ENCODE data around the gene PDK4. TPM values are rescaled to one million over a fixed set of nuclear protein-coding genes. Genes with fewer than 3 reads are reported as not detected.
"Not testable (repeated sequence)": the region's sequence is repeated elsewhere in the genome, so short reads cannot be mapped to it uniquely, and the experiment has no call there.

PDK4 gene
- total RNA-seq, 1 donor from 2014 or later = not detected

DNA sequence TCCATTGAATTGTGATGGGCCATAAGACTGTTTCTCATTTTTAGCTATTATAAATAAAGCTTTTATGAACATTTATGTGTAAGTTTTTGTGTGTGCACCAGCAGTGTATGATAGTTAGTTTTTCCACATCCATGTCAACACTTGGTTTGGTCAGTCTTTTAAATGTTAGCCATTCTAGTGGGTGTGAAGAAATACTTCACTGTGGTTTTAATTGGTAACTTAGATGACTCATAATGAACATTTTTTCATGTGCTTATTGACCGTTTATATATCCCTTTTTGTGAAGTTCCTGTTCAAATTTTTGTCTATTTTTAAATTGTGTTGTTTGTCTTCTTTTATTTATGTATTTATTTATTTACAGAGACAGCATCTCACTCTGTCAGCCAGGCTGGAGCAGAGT lies 23.6 kb upstream of the PDK4 start:
- H3K36me3 Mint-ChIP-seq (ENCODE audit: low read depth) = no peaks in the 10 kb centered on the region
- H3K27ac Mint-ChIP-seq = no peak overlapping the region
- DNase-seq (ENCODE audit: low spot score) = no peak
- peaks cover under 1% of the 10 kb centered on the region for H3K27me3 Mint-ChIP-seq (ENCODE audit: low read depth)
- intact Hi-C loops (cut with micrococcal nuclease) = no loop called here
- no peaks in the 10 kb centered on the region for H3K4me1 Mint-ChIP-seq (ENCODE audit: low read depth)
- H3K4me3 Mint-ChIP-seq (ENCODE audit: low read depth) = no peak overlapping the region
- no peaks in the 10 kb centered on the region for H3K9me3 Mint-ChIP-seq

DNA sequence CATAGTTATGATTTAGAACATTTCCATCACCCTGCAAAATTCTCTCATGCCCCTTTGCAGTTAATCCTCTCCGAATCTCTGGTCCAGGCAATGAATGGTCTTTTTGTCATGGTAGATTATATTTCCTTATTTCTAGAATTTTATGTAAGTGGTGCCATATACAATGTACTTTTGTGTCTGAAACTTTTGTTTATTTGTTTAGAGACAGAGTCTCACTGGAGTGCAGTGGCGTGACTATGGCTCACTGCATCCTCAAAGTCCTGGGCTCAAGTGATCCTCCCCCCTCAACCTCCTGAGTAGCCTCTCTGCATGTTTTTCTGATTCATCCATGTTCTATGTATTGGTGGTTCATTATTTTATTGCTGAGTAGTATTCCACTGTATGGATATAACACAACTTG lies 23.2 kb upstream of the PDK4 start:
- DNase-seq (ENCODE audit: low spot score) = no peak
- no peaks in the 10 kb centered on the region for H3K36me3 Mint-ChIP-seq (ENCODE audit: low read depth)
- H3K9me3 Mint-ChIP-seq = no peaks in the 10 kb centered on the region
- intact Hi-C loops (cut with micrococcal nuclease) = no loop called here
- no peaks in the 10 kb centered on the region for H3K4me1 Mint-ChIP-seq (ENCODE audit: low read depth)
- no peak overlapping the region for H3K4me3 Mint-ChIP-seq (ENCODE audit: low read depth)
- no peaks in the 10 kb centered on the region for H3K27me3 Mint-ChIP-seq (ENCODE audit: low read depth)
- H3K27ac Mint-ChIP-seq = no peak overlapping the region

DNA sequence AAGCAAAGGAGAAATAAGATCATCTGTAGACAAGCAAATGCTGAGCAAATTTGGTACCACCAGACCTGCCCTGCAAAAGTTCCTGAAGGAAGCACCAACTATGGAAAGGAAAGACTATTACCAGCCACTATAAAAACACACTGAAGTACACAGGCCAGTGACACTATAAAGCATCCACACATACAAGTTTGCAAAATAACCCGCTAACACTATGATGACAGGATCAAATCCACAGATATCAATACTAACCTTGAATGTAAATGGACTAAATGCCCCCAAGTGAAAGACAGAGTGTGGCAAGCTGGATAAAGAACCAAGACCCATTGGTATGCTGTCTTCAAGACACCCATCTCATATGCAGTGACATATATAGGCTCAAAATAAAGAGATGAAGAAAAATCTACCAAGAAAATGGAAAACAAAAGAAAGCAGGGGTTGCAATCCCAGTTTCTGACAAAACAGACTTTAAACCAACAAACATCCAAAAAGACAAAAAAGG lies 18.2 kb upstream of the PDK4 start:
- DNase-seq (ENCODE audit: low spot score) = no peak
- intact Hi-C loops (cut with micrococcal nuclease) = no loop called here
- H3K36me3 Mint-ChIP-seq (ENCODE audit: low read depth) = no peaks in the 10 kb centered on the region
- H3K9me3 Mint-ChIP-seq = no peaks in the 10 kb centered on the region
- no peaks in the 10 kb centered on the region for H3K4me1 Mint-ChIP-seq (ENCODE audit: low read depth)
- H3K4me3 Mint-ChIP-seq (ENCODE audit: low read depth) = no peak overlapping the region
- no peak overlapping the region for H3K27ac Mint-ChIP-seq
- peaks cover 3% of the 10 kb centered on the region for H3K27me3 Mint-ChIP-seq (ENCODE audit: low read depth)

DNA sequence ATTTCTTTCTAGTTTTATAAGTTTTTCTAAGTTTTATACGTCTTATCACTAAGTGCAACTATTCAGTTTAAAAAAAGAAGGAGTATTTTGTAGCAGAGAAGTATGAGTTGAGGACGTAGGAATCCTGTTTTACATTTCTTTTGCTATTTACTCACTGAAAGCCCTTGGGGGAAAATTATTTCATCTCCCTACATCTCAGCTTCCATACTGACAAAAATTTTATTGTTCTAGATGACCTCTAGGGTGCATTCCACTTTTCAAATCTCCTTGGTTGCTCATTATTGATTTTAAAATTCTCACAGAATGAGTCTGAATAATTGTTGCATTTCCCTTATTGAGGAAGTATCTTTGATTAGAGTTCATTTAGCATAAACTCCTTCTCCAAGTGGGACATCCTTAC lies 14.9 kb upstream of the PDK4 start:
- H3K4me3 Mint-ChIP-seq (ENCODE audit: low read depth) = no peak overlapping the region
- no peak for DNase-seq (ENCODE audit: low spot score)
- intact Hi-C loops (cut with micrococcal nuclease) = no loop called here
- H3K4me1 Mint-ChIP-seq (ENCODE audit: low read depth) = peaks cover 3% of the 10 kb centered on the region
- peaks cover 3% of the 10 kb centered on the region for H3K27me3 Mint-ChIP-seq (ENCODE audit: low read depth)
- H3K9me3 Mint-ChIP-seq = no peaks in the 10 kb centered on the region
- no peak overlapping the region for H3K27ac Mint-ChIP-seq
- H3K36me3 Mint-ChIP-seq (ENCODE audit: low read depth) = no peaks in the 10 kb centered on the region

DNA sequence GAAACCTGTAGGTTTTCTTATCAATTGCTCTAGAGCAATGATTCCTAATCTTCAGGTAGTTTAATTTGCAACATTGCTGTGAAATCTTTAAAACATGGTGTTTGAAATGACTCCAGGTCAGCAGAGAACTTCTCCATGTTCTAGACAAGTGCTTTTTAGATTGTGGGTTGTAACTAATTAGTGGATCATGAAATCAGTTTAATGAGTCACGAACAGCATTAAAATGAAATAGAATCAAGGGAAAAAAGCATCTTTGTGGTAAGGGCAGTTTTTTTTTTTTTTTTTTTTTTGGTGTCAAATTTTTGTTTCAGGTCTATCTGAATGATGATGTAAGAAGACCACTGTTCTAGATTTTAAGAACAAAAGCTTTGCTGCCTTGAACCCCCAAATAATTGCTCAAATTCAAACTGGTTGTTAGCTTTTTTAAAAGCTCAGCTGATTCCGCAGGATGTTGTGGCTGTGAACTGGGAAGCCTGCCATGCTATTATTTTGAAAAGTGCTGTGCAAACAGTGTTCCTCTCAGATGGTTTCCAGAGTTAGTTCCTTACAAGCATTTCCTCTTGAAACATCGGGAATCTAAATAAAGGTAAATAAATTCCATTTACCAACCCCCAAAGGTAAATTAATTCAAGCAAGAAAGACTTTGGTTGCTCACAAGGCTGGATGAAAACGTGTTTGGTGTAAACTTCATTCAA lies 13.1 kb upstream of the PDK4 start:
- peaks cover 3% of the 10 kb centered on the region for H3K4me1 Mint-ChIP-seq (ENCODE audit: low read depth)
- H3K27ac Mint-ChIP-seq = no peak overlapping the region
- DNase-seq (ENCODE audit: low spot score) = no peak
- intact Hi-C loops (cut with micrococcal nuclease) = no loop called here
- peaks cover 3% of the 10 kb centered on the region for H3K27me3 Mint-ChIP-seq (ENCODE audit: low read depth)
- H3K36me3 Mint-ChIP-seq (ENCODE audit: low read depth) = no peaks in the 10 kb centered on the region
- no peaks in the 10 kb centered on the region for H3K9me3 Mint-ChIP-seq
- no peak overlapping the region for H3K4me3 Mint-ChIP-seq (ENCODE audit: low read depth)

DNA sequence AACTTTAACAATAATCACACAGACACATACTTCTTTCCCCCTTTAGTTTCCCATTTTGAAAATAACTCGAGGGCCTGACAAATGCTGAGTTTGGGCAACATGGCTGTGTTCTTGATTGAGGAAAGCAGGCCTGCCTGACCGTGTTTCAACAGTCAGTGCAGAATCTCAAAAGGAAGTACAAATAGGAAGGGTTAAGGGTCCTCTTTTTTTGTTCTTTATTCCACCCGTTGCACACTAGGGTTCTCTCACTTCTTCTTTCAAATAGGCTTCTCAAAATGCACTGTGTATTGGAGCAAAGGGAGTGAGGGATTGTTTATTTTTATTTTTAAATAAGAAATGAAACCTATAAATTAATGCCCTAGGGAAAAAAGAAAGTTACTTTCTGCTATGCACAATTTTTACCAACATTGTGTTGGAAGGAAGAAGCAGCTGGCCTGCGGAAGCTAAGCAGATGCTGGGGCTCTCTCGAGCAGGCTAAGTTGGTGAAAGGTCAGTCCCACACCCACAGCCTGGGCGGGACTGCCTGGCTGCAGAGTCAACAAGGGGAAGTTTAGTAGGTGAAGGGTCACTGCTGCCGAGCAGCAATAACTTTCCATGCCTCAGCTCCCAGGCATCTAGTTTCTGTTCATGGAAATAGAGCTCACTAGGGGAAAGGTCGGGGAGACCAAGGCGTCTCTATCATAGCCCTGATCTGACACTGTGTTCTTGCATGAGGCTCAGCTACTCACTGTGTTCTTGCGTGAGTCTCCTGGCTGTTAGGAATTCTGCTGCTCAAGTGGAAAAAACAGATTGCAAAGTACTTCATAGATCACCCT lies 12.2 kb upstream of the PDK4 start:
- intact Hi-C loops (cut with micrococcal nuclease) = no loop called here
- Mint-ChIP-seq H3K4me3 (ENCODE audit: low read depth) (no peak overlapping the region), H3K36me3 (ENCODE audit: low read depth) (no peaks in the 10 kb centered on the region), H3K4me1 (ENCODE audit: low read depth) (peaks cover 3% of the 10 kb centered on the region), H3K27me3 (ENCODE audit: low read depth) (peaks cover 3% of the 10 kb centered on the region), H3K9me3 (no peaks in the 10 kb centered on the region), H3K27ac (no peak overlapping the region)
- DNase-seq (ENCODE audit: low spot score) = no peak

DNA sequence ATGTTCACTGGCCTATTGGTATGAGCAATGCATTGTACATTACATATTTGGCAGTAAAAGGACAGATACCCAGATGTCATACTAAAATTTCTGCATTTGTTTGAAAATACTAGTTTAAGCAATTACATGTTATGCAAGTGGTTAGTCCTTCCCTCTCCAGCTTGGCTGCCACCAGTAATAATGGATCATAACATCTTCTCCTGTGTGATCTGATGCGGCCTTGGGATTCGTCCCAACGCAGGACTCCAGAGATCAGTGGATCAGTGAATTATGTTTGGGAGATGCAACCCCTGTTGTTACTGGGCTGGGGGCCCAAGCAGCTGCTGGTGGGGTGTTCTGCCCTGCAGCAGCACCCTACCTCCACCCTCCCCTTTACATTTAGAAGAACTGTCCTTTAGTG lies 11.2 kb upstream of the PDK4 start:
- Mint-ChIP-seq H3K27ac (no peak overlapping the region), H3K9me3 (no peaks in the 10 kb centered on the region), H3K27me3 (ENCODE audit: low read depth) (peaks cover 3% of the 10 kb centered on the region), H3K36me3 (ENCODE audit: low read depth) (no peaks in the 10 kb centered on the region), H3K4me1 (ENCODE audit: low read depth) (peaks cover 3% of the 10 kb centered on the region), H3K4me3 (ENCODE audit: low read depth) (no peak overlapping the region)
- intact Hi-C loops (cut with micrococcal nuclease) = no loop called here
- no peak for DNase-seq (ENCODE audit: low spot score)

- no peak overlapping the region for H3K4me3 Mint-ChIP-seq (ENCODE audit: low read depth)
- intact Hi-C loops (cut with micrococcal nuclease) = no loop called here
- no peaks in the 10 kb centered on the region for H3K36me3 Mint-ChIP-seq (ENCODE audit: low read depth)
- H3K27me3 Mint-ChIP-seq (ENCODE audit: low read depth) = peaks cover 2% of the 10 kb centered on the region
- DNase-seq (ENCODE audit: low spot score) = no peak
- no peaks in the 10 kb centered on the region for H3K9me3 Mint-ChIP-seq
- peaks cover 3% of the 10 kb centered on the region for H3K4me1 Mint-ChIP-seq (ENCODE audit: low read depth)
- no peak overlapping the region for H3K27ac Mint-ChIP-seq
Measured at GRCh38 chr7:95605275-95605674, 9.0 kb upstream of the PDK4 start.

- DNase-seq (ENCODE audit: low spot score); H3K27me3 Mint-ChIP-seq (ENCODE audit: low read depth); intact Hi-C loops (cut with micrococcal nuclease); H3K36me3 Mint-ChIP-seq (ENCODE audit: low read depth); H3K9me3 Mint-ChIP-seq; H3K4me3 Mint-ChIP-seq (ENCODE audit: low read depth); H3K4me1 Mint-ChIP-seq (ENCODE audit: low read depth); H3K27ac Mint-ChIP-seq: not testable (repeated sequence)
Measured at GRCh38 chr7:95604811-95605210, 8.5 kb upstream of the PDK4 start.

- H3K9me3 Mint-ChIP-seq; H3K4me3 Mint-ChIP-seq (ENCODE audit: low read depth); H3K27ac Mint-ChIP-seq; H3K4me1 Mint-ChIP-seq (ENCODE audit: low read depth); H3K27me3 Mint-ChIP-seq (ENCODE audit: low read depth); DNase-seq (ENCODE audit: low spot score); intact Hi-C loops (cut with micrococcal nuclease); H3K36me3 Mint-ChIP-seq (ENCODE audit: low read depth): not testable (repeated sequence)
Measured at GRCh38 chr7:95604397-95604796, 8.1 kb upstream of the PDK4 start.

- Mint-ChIP-seq H3K9me3 (no peaks in the 10 kb centered on the region), H3K4me3 (ENCODE audit: low read depth) (no peak overlapping the region), H3K27me3 (ENCODE audit: low read depth) (peaks cover 6% of the 10 kb centered on the region), H3K4me1 (ENCODE audit: low read depth) (no peaks in the 10 kb centered on the region), H3K36me3 (ENCODE audit: low read depth) (no peaks in the 10 kb centered on the region), H3K27ac (no peak overlapping the region)
- intact Hi-C loops (cut with micrococcal nuclease) = no loop called here
- DNase-seq (ENCODE audit: low spot score) = no peak
Measured at GRCh38 chr7:95602421-95602820, 6.1 kb upstream of the PDK4 start.

GRCh38 chr7:95601316-95601715 lies 5.0 kb upstream of the PDK4 start:
- H3K36me3 Mint-ChIP-seq (ENCODE audit: low read depth) = no peaks in the 10 kb centered on the region

DNA sequence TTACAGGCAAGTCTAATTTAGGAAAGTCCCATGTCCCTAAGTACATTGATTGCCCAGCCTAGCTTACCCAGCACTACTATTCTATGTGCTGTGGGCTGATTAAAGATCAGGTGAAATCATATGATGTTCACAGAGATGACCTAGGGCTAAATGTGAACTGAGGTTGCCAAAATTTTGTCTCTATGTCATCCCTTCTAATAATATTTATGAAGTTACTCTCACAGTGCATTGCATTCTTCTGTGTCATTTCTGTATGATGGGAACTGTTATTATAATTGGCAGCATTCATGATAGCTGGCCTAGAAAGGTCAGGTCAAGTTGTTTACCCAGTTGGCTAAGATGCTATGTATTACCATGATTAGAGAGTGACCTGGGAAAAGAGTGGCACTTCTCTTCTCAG lies 2.8 kb upstream of the PDK4 start:
- no peak overlapping the region for H3K27ac Mint-ChIP-seq
- no peaks in the 10 kb centered on the region for H3K9me3 Mint-ChIP-seq
- peaks cover 24% of the 10 kb centered on the region for H3K27me3 Mint-ChIP-seq (ENCODE audit: low read depth)
- no peaks in the 10 kb centered on the region for H3K4me1 Mint-ChIP-seq (ENCODE audit: low read depth)
- no peak overlapping the region for H3K4me3 Mint-ChIP-seq (ENCODE audit: low read depth)
- intact Hi-C loops (cut with micrococcal nuclease) = no loop called here
- DNase-seq (ENCODE audit: low spot score) = no peak
- no peaks in the 10 kb centered on the region for H3K36me3 Mint-ChIP-seq (ENCODE audit: low read depth)

More at GRCh38 chr7:95601316-95601715, 5.0 kb upstream of the PDK4 start:
- Mint-ChIP-seq H3K4me3 (ENCODE audit: low read depth) (no peak overlapping the region), H3K27me3 (ENCODE audit: low read depth) (peaks cover 14% of the 10 kb centered on the region), H3K4me1 (ENCODE audit: low read depth) (no peaks in the 10 kb centered on the region), H3K27ac (no peak overlapping the region), H3K9me3 (no peaks in the 10 kb centered on the region)
- no peak for DNase-seq (ENCODE audit: low spot score)
- intact Hi-C loops (cut with micrococcal nuclease) = no loop called here
